CD4-positive, CD25-positive, alpha-beta regulatory T cell (primary cell): ENCODE measurements around the gene KIF1C. TPM values are rescaled to one million over a fixed set of nuclear protein-coding genes. Genes with fewer than 3 reads are reported as not detected.

Experiments used
- ATAC-seq, 2 donors: fragments of 150-1000 bp; cut with Tn5 transposase; one replicate each; pipeline ENCODE4 v1.10.0; 2021; ENCODE audit warnings: low read depth in 2 of 2, moderate number of reproducible peaks in 2 of 2, moderate library complexity in 1 of 2
- DNase-seq, 3 donors: peaks; one replicate each; pipeline versions ENCODE4 v3.0.0 to v3.0.0-alpha.2; 2012 to 2022; ENCODE audit warnings: mixed read lengths in 1 of 3
- H3K27ac ChIP-seq: one replicate; pipeline ENCODE4 v1.7.0; 2013; ENCODE audit warnings: mild to moderate bottlenecking, low read length; ENCODE audit not compliant: insufficient read depth, poor library complexity, severe bottlenecking
- H3K27me3 ChIP-seq: one replicate; pipeline ENCODE4 v1.7.0; 2013; ENCODE audit warnings: low read length; ENCODE audit not compliant: control insufficient read depth, insufficient read depth
- H3K36me3 ChIP-seq: one replicate; pipeline ENCODE4 v1.7.0; 2013; ENCODE audit warnings: mild to moderate bottlenecking, low read length, moderate library complexity; ENCODE audit not compliant: control insufficient read depth, insufficient read depth
- H3K4me1 ChIP-seq: 2 replicates; pipeline ENCODE4 v1.7.0; 2013; ENCODE audit warnings: mild to moderate bottlenecking, low read length; ENCODE audit not compliant: insufficient read depth, control insufficient read depth, poor library complexity, severe bottlenecking
- H3K4me3 ChIP-seq: one replicate; pipeline ENCODE4 v1.7.0; 2013; ENCODE audit warnings: low read depth, mild to moderate bottlenecking, low read length, moderate library complexity
- H3K9me3 ChIP-seq, 2 experiments: 1 replicate in 1 of 2; 2 replicates in 1 of 2; pipeline ENCODE4 v1.7.0; 2013; ENCODE audit warnings: low read length in 2 of 2, mild to moderate bottlenecking in 1 of 2, moderate library complexity in 1 of 2; ENCODE audit not compliant: control insufficient read depth in 2 of 2
- H3K27ac Mint-ChIP-seq, 3 donors: one replicate each; pipeline ENCODE4 v1.8.0; 2020 to 2022; ENCODE audit warnings: mild to moderate bottlenecking in 3 of 3, mixed read lengths in 3 of 3, moderate library complexity in 2 of 3
- H3K27me3 Mint-ChIP-seq: one replicate; pipeline ENCODE4 v1.8.0; 2022; ENCODE audit warnings: mild to moderate bottlenecking, mixed read lengths
- H3K36me3 Mint-ChIP-seq: one replicate; pipeline ENCODE4 v1.8.0; 2020; ENCODE audit warnings: mixed read lengths
- H3K4me1 Mint-ChIP-seq, 4 donors: one replicate each; pipeline ENCODE4 v1.8.0; 2020 to 2022; ENCODE audit warnings: mixed read lengths in 4 of 4, mild to moderate bottlenecking in 1 of 4
- H3K4me3 Mint-ChIP-seq, 4 donors: one replicate each; pipeline ENCODE4 v1.8.0; 2020 to 2022; ENCODE audit warnings: mild to moderate bottlenecking in 4 of 4, mixed read lengths in 4 of 4, moderate library complexity in 3 of 4
- H3K9me3 Mint-ChIP-seq, 7 donors: one replicate each; pipeline ENCODE4 v1.8.0; 2020 to 2022; ENCODE audit warnings: mixed read lengths in 7 of 7, mild to moderate bottlenecking in 3 of 7, moderate library complexity in 2 of 7
- polyA plus RNA-seq, 4 donors: library from polyadenylated mRNA; unstranded; fragments of 300-500 nt; fragmentation: Illumina TruSeq; gene quantifications; one replicate each; pipeline ENCODE4 v1.2.3, GENCODE V29; 2021
- total RNA-seq: library from RNA; stranded (reverse); gene quantifications from one replicate; pipeline ENCODE4 v1.2.3, GENCODE V29; 2022

Gene KIF1C
- total RNA-seq (22.9 TPM), polyA plus RNA-seq (1 to 10 TPM; 2.6 to 4.6 (median 3.8) TPM)

GRCh38 chr17:4997302-4998026, at the start of gene KIF1C, which contains the start of gene INCA1:
TSS of gene KIF1C (plus strand) at chr17:4997950. CDS start at chr17:5000247, 2,297 bp downstream.
TSS of gene INCA1 (minus strand) at chr17:4997522. CDS start at chr17:4994437, 3,085 bp downstream.
- H3K36me3 ChIP-seq = peaks cover 8% of the 10 kb centered on the region
- Mint-ChIP-seq H3K27ac (peak within 1 kb of the TSS; percentile 85 to 91 (median 91)), H3K4me3 (peak within 1 kb of the TSS; percentile 74 to 94 (median 85)), H3K4me1 (peaks cover 0 to 36% (median 10%) of the 10 kb centered on the region in 4 donors), H3K27me3 (peaks cover 5% of the 10 kb centered on the region), H3K36me3 (peaks cover 10% of the 10 kb centered on the region), H3K9me3 (no peaks in the 10 kb centered on the region)
- DNase-seq (peak; percentile 84 to 92 (median 91)), ATAC-seq (peak; percentile 96 to 97)
- H3K4me1 ChIP-seq = peaks cover 25% of the 10 kb centered on the region
- H3K27me3 ChIP-seq = no peaks in the 10 kb centered on the region
- H3K4me3 ChIP-seq = peak within 1 kb of the TSS; percentile 43
- H3K9me3 ChIP-seq = no peaks in the 10 kb centered on the region
- H3K27ac ChIP-seq = peak within 1 kb of the TSS; percentile 69

GRCh38 chr17:4948166-4948930, 49.4 kb upstream of the KIF1C start, which contains the start of gene PFN1:
TSS of gene PFN1 (minus strand) at chr17:4948530. CDS start at chr17:4948394, 136 bp downstream.
- peaks cover 0 to 53% (median 33%) of the 10 kb centered on the region in 4 donors for H3K4me1 Mint-ChIP-seq
- DNase-seq = peak; percentile 82 to 97 (median 91)
- peak; percentile 47 to 51 for ATAC-seq
- peak within 1 kb of the TSS; percentile 95 to 99 (median 98) for H3K4me3 Mint-ChIP-seq
- H3K27ac Mint-ChIP-seq = peak within 1 kb of the TSS; percentile 95 to 99 (median 97)
- H3K4me1 ChIP-seq = peaks cover 57% of the 10 kb centered on the region
- no peaks in the 10 kb centered on the region for H3K9me3 ChIP-seq
- no peaks in the 10 kb centered on the region for H3K27me3 ChIP-seq
- H3K36me3 Mint-ChIP-seq = peaks cover 23% of the 10 kb centered on the region
- H3K36me3 ChIP-seq = peaks cover 27% of the 10 kb centered on the region
- H3K27me3 Mint-ChIP-seq = peaks cover 4% of the 10 kb centered on the region
- H3K27ac ChIP-seq = peak within 1 kb of the TSS; percentile 97
- H3K9me3 Mint-ChIP-seq = peaks cover 0 to 3% (median 0%) of the 10 kb centered on the region in 7 donors
- H3K4me3 ChIP-seq = peak within 1 kb of the TSS; percentile 96

GRCh38 chr17:4948931-4949320, 48.8 kb upstream of the KIF1C start:
- Histone ChIP-seq H3K4me3 (peak overlapping the region; percentile 86), H3K27ac (peak overlapping the region; percentile 97), H3K9me3 (no peaks in the 10 kb centered on the region), H3K36me3 (peaks cover 23% of the 10 kb centered on the region), H3K27me3 (no peaks in the 10 kb centered on the region), H3K4me1 (peaks cover 51% of the 10 kb centered on the region)
- peak; percentile 66 to 88 (median 80) for DNase-seq
- Mint-ChIP-seq H3K27ac (peak overlapping the region; percentile 83 to 97 (median 94)), H3K4me3 (peak overlapping the region; percentile 95 to 99 (median 98)), H3K4me1 (peaks cover 0 to 47% (median 31%) of the 10 kb centered on the region in 4 donors), H3K27me3 (peaks cover 4% of the 10 kb centered on the region), H3K36me3 (peaks cover 23% of the 10 kb centered on the region), H3K9me3 (peaks cover 0 to 3% (median 0%) of the 10 kb centered on the region in 7 donors)
- ATAC-seq = peak; percentile 28 to 39

- ATAC-seq (peak; percentile 28 to 29), DNase-seq (peak; percentile 71 to 94 (median 83))
- peaks cover 23% of the 10 kb centered on the region for H3K36me3 ChIP-seq
- peak overlapping the region; percentile 86 for H3K4me3 ChIP-seq
- Mint-ChIP-seq H3K4me3 (peak overlapping the region; percentile 95 to 99 (median 98)), H3K36me3 (peaks cover 20% of the 10 kb centered on the region), H3K9me3 (peaks cover 0 to 1% (median 0%) of the 10 kb centered on the region in 7 donors), H3K27ac (peak overlapping the region; percentile 83 to 97 (median 90)), H3K4me1 (peaks cover 0 to 42% (median 25%) of the 10 kb centered on the region in 4 donors), H3K27me3 (peaks cover 4% of the 10 kb centered on the region)
- peak overlapping the region; percentile 97 for H3K27ac ChIP-seq
- no peaks in the 10 kb centered on the region for H3K27me3 ChIP-seq
- H3K4me1 ChIP-seq = peaks cover 45% of the 10 kb centered on the region
- H3K9me3 ChIP-seq = no peaks in the 10 kb centered on the region
Observed at GRCh38 chr17:4949321-4950074, 48.3 kb upstream of the KIF1C start.

DNA sequence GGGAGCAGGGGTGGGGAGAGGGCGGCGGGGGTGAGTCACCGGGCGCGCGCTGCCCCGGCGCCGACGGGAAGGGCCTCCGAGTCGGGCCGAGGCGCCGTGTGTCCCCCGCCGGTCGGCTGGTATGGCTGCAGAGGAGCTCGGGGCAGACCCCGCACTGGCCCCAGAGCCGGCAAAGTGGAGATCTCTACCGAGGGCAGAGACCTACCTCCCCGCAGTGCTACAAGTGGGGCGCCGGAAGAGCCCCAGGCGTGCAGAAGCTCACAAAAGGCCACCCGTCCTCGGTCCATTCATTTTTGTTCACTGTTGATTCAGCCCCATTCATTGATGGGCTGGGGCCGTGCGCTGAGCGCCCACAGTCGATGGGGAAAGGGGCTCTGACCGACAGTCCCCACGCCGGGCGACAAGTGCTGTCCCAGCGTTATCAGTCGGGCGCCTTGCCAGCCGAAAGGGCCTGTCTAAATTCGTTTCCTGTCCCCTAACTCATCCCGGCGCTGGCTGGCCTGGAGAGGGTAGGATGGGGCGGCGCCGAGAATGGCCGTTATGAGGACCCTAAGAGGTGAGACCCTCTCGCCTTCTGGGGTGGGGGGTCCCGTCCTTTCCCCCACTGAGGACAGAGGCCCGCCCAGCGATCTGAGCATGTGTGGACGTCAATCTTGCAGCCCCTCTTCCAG, 47.5 kb upstream of the KIF1C start:
- DNase-seq (peak in 2 of 3 donors; percentile 29 to 65), ATAC-seq (peak; percentile 2 to 4)
- peaks cover 0 to 1% (median 0%) of the 10 kb centered on the region in 7 donors for H3K9me3 Mint-ChIP-seq
- peak overlapping the region in 2 of 3 donors; percentile 77 to 90 for H3K27ac Mint-ChIP-seq
- no peaks in the 10 kb centered on the region for H3K9me3 ChIP-seq
- H3K4me3 Mint-ChIP-seq = peak overlapping the region; percentile 84 to 94 (median 86)
- H3K4me1 ChIP-seq = peaks cover 38% of the 10 kb centered on the region
- H3K4me1 Mint-ChIP-seq = peaks cover 0 to 35% (median 19%) of the 10 kb centered on the region in 4 donors
- H3K27me3 ChIP-seq = no peaks in the 10 kb centered on the region
- peaks cover 16% of the 10 kb centered on the region for H3K36me3 Mint-ChIP-seq
- H3K27me3 Mint-ChIP-seq = peaks cover 4% of the 10 kb centered on the region
- H3K4me3 ChIP-seq = no peak overlapping the region
- H3K27ac ChIP-seq = peak overlapping the region; percentile 97
- peaks cover 19% of the 10 kb centered on the region for H3K36me3 ChIP-seq

- ATAC-seq = no peak
- DNase-seq = no peak
- Histone ChIP-seq H3K27ac (peak within 1 kb of the TSS; percentile 97), H3K36me3 (peaks cover 13% of the 10 kb centered on the region), H3K4me1 (peaks cover 32% of the 10 kb centered on the region), H3K4me3 (no peak within 1 kb of the TSS), H3K27me3 (no peaks in the 10 kb centered on the region), H3K9me3 (no peaks in the 10 kb centered on the region)
- peak within 1 kb of the TSS; percentile 77 to 90 (median 77) for H3K27ac Mint-ChIP-seq
- peaks cover 0 to 29% (median 14%) of the 10 kb centered on the region in 4 donors for H3K4me1 Mint-ChIP-seq
- peaks cover 10% of the 10 kb centered on the region for H3K36me3 Mint-ChIP-seq
- peaks cover 0 to 1% (median 0%) of the 10 kb centered on the region in 7 donors for H3K9me3 Mint-ChIP-seq
- peak within 1 kb of the TSS; percentile 84 to 94 (median 86) for H3K4me3 Mint-ChIP-seq
- H3K27me3 Mint-ChIP-seq = peaks cover 4% of the 10 kb centered on the region
Observed at GRCh38 chr17:4950746-4951204, 47.0 kb upstream of the KIF1C start, which contains the start of gene ENO3. TSS of gene ENO3 (plus strand) at chr17:4951119. CDS start at chr17:4951830, 711 bp downstream.
